GM21515 (cell line): ENCODE results near the gene PLEK.
A peak's percentile ranks its signal among the peaks of the same experiment; 100 is the strongest.
"Not testable (repeated sequence)": the region's sequence is repeated elsewhere in the genome, so short reads cannot be mapped to it uniquely, and the experiment has no call there.

ENCODE experiments used
- ATAC-seq: cut with Tn5 transposase; IDR thresholded peaks from one replicate; pipeline ENCODE4 v1.9.1; 2021; ENCODE audit not compliant: unreplicated experiment

The PLEK gene

GRCh38 chr2:68365087-68365486 lies at the start of gene PLEK:
Gene PLEK, plus strand, starts transcription at chr2:68365282. Its CDS starts 70 bp downstream, at chr2:68365352.
- peak; percentile 63 for ATAC-seq

- ATAC-seq = no peak
These were observed 49.0 kb upstream of the PLEK start for GRCh38 chr2:68316111-68316510.

GRCh38 chr2:68317971-68318913 lies 46.8 kb upstream of the PLEK start:
- no peak for ATAC-seq

GRCh38 chr2:68318914-68319397 lies 46.1 kb upstream of the PLEK start:
- no peak for ATAC-seq

GRCh38 chr2:68319398-68320117 lies 45.5 kb upstream of the PLEK start, which contains the start of gene CNRIP1:
Gene CNRIP1, minus strand, starts transcription at chr2:68319949. Its CDS starts 549 bp downstream, at chr2:68319400.
- ATAC-seq = no peak

- ATAC-seq = no peak
These were observed 44.9 kb upstream of the PLEK start for GRCh38 chr2:68320118-68320641.

GRCh38 chr2:68325056-68325455 lies 40.0 kb upstream of the PLEK start:
- ATAC-seq = no peak

- no peak for ATAC-seq
These were observed 36.2 kb upstream of the PLEK start for GRCh38 chr2:68328901-68329300.

GRCh38 chr2:68330691-68331090 lies 34.4 kb upstream of the PLEK start:
- ATAC-seq = no peak

GRCh38 chr2:68333009-68333408 lies 32.1 kb upstream of the PLEK start:
- ATAC-seq = no peak

GRCh38 chr2:68333931-68334330 lies 31.2 kb upstream of the PLEK start:
- no peak for ATAC-seq

- ATAC-seq = no peak
These were observed 28.9 kb upstream of the PLEK start for GRCh38 chr2:68336192-68336591.

GRCh38 chr2:68340226-68341061 lies 24.6 kb upstream of the PLEK start:
- ATAC-seq = no peak

GRCh38 chr2:68341062-68341329 lies 24.1 kb upstream of the PLEK start:
- no peak for ATAC-seq

GRCh38 chr2:68341583-68341982 lies 23.5 kb upstream of the PLEK start:
- ATAC-seq = no peak

GRCh38 chr2:68342470-68342869 lies 22.6 kb upstream of the PLEK start:
- ATAC-seq = no peak

GRCh38 chr2:68344031-68344430 lies 21.1 kb upstream of the PLEK start:
- ATAC-seq = no peak

GRCh38 chr2:68345129-68345875 lies 19.8 kb upstream of the PLEK start:
- ATAC-seq = no peak

- not testable (repeated sequence) for ATAC-seq
These were observed 16.0 kb upstream of the PLEK start for GRCh38 chr2:68349091-68349490.

GRCh38 chr2:68351997-68352396 lies 13.1 kb upstream of the PLEK start:
- no peak for ATAC-seq
